H1 (cell line): ENCODE results near the gene BAD. TPM values are rescaled to one million over a fixed set of nuclear protein-coding genes. Genes with fewer than 3 reads are reported as not detected.

Experiments
- ASH2L ChIP-seq: fragments of 200-600, 300-600 bp; sonication (generic); IDR thresholded peaks from one replicate; pipeline ENCODE4 v1.7.1; 2017; ENCODE audit warnings: low read length
- CBX5 ChIP-seq: fragments of 300-800, 300-1000 bp; sonication (generic); IDR thresholded peaks from 2 replicates; pipeline ENCODE4 v1.7.1; 2016; ENCODE audit warnings: antibody characterized with exemption, low read length, low read depth
- NRF1 ChIP-seq: IDR thresholded peaks from 2 replicates; pipeline ENCODE4 v1.6.1; 2011; ENCODE audit warnings: mild to moderate bottlenecking, low read depth, low read length, improper control_type of control experiment
- TAF1 ChIP-seq: IDR thresholded peaks from 2 replicates; pipeline ENCODE4 v1.6.1; 2011; ENCODE audit warnings: mild to moderate bottlenecking, low read depth, low read length
- polyA plus RNA-seq, 7 experiments: library from polyadenylated mRNA; depleted of rRNA in 3 of 7; stranded (reverse) in 5 of 7; unstranded in 2 of 7; fragments of >200 nt in 5 of 7; fragments of 200-250 nt in 2 of 7; gene quantifications; 1 replicate in 5 of 7; 2 replicates in 1 of 7; 4 replicates in 1 of 7; pipeline versions ENCODE4 v1.2.1 to v1.2.3, GENCODE V29; 2011 to 2013; ENCODE audit warnings: missing spikeins in 2 of 7, mixed read lengths in 2 of 7
- total RNA-seq: library from RNA; stranded (reverse); fragmentation: NEBNext Ultra II Directional; extraction: Animal tissue kit (Norgen Biotek cat#: 25700); gene quantifications from 2 replicates; pipeline ENCODE4 v1.2.1, GENCODE V29; 2021

BAD gene
- total and polyA plus RNA-seq, 2 of the 8 experiments (the other 6 are each of a cell fraction or from before 2014, with no cell fraction given) = 23.1 to 33.7 TPM

DNA sequence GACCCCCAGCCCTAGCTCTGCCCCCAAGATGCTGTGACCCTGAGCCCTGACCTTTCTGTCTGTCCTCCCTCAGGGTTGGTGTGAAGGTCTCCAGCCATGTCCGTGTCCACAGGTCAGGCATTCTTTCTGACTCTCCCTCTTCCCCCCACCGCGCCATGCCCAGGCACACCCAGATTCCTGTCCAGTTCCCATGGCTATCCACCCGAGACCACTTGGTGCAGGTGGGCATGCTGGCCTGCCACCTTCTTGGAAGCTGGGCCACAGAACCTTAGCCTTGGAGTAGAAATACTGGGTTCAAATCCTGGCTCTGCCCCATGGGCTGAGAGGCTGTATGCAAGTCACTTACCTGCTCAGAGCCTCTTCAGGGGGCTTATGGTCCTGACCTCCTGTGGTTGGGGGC, 35.4 kb downstream of the BAD start (continued):
- TF ChIP-seq NRF1 (no peak), TAF1 (no peak), ASH2L (no peak), CBX5 (no peak)
